Measurements from ENCODE around the gene PHF21A.

- TF ChIP-seq, protein P1, sequence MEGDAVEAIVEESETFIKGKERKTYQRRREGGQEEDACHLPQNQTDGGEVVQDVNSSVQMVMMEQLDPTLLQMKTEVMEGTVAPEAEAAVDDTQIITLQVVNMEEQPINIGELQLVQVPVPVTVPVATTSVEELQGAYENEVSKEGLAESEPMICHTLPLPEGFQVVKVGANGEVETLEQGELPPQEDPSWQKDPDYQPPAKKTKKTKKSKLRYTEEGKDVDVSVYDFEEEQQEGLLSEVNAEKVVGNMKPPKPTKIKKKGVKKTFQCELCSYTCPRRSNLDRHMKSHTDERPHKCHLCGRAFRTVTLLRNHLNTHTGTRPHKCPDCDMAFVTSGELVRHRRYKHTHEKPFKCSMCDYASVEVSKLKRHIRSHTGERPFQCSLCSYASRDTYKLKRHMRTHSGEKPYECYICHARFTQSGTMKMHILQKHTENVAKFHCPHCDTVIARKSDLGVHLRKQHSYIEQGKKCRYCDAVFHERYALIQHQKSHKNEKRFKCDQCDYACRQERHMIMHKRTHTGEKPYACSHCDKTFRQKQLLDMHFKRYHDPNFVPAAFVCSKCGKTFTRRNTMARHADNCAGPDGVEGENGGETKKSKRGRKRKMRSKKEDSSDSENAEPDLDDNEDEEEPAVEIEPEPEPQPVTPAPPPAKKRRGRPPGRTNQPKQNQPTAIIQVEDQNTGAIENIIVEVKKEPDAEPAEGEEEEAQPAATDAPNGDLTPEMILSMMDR (IDR thresholded peaks at IDR 0.05; ENCODE audit: insufficient read depth, low read depth, low read length) = no peak
- no peak for TF ChIP-seq EZH2 (IDR thresholded peaks at IDR 0.05; ENCODE audit: insufficient read depth, low read length)
Observed at GRCh38 chr11:46034041-46034440, 87.2 kb downstream of the PHF21A start.

Data from astrocyte (in vitro differentiated cells and primary cell).